ENCODE measurements around the gene TESK2. TPM values are rescaled to one million over a fixed set of nuclear protein-coding genes. Genes with fewer than 3 reads are reported as not detected.

The TESK2 gene
- polyA plus RNA-seq, 1 of the 3 experiments (the other 2 are of a cell fraction), result 1.3 TPM

DNA sequence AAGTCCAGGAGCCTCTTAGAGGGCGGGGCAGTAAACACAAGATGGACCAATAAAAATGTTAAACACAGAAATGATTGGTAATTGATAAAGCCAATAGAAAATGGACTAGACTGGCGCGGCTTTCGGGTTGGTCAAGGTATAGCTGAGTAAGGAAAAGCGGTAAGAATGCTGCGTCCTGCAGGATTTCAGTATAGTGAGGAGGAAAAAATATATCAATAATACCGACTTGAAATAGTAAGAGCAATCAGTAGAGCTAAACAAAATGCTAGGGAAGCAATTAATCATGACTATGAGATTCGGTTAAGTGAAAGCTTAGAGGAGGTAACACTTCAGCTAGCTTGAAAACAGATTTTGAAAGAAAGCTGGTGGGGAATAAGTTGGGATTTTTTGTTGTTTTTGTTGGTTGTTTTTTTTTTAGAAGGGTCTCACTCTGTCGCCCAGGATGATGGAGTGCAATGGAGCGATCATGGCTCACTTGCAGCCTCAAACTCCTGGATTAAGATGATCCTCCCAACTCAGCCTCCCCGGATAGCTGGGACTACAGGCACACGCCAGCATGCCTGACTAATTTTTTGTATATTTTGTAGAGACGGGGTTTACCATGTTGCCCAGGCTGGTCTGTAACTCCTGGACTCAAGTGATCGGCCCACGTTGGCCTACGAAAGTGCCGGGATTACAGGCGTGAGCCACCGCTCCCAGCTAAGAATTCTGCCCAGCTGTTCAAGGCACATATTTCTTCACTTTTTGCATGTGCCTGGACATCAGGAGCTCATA lies 711 bp upstream of the TESK2 start:
- POLR2A ChIA-PET, result interaction anchor here (0.9 to 3.7 kb wide), 7 partner anchors 8 to 479 kb away, joined by 3 to 24 read pairs (median 3); partner anchors contain the start of genes AKR1A1, CCDC163, MMACHC and MUTYH
- Histone ChIP-seq H3K9me2 (no peaks in the 10 kb centered on the region), H4K20me1 (ENCODE audit: insufficient read depth) (no peaks in the 10 kb centered on the region), H2AFZ (ENCODE audit: low read depth) (peak overlapping the region; percentile 74), H3K27ac (ENCODE audit: low read depth in 2 of 2, low read length in 1 of 2) (no peak overlapping the region), H3K27me3 (ENCODE audit: insufficient read depth) (no peaks in the 10 kb centered on the region), H3K9me3 (no peaks in the 10 kb centered on the region), H3K4me1 (ENCODE audit: control insufficient read depth in 1 of 2, insufficient read depth in 2 of 2, low read depth in 1 of 2, low read length in 1 of 2) (peaks cover 0 to 5% of the 10 kb centered on the region in 2 experiments; a peak in 2 of 4 replicates), H3K4me3 (ENCODE audit: low read depth in 2 of 2, low read length in 1 of 2) (peak overlapping the region; percentile 36 to 98), H3K9ac (no peak overlapping the region), H3K79me2 (ENCODE audit: insufficient read depth) (no peaks in the 10 kb centered on the region), H3F3A (replicated peaks; ENCODE audit: insufficient read depth) (no peaks in the 10 kb centered on the region), H3K4me2 (peak overlapping the region; percentile 90), H3K36me3 (replicated peaks in 1 of 2; ENCODE audit: control insufficient read depth in 1 of 2, insufficient read depth in 2 of 2, low read length in 1 of 2) (no peaks in the 10 kb centered on the region)
- CTCF ChIA-PET, result interaction anchor here (0.6 to 7.9 kb wide), 19 partner anchors 9 to 1285 kb away, joined by 3 to 158 read pairs (median 4); partner anchors contain the start of genes HPDL, MMACHC, MUTYH and PRDX1
- WGBS (ENCODE audit: low lambda C conversion rate), result 41% methylated on average over 18 of the region's 19 CpGs
- DNase-seq, result no peak
- TF ChIP-seq RFX5 (IDR thresholded peaks at IDR 0.05; ENCODE audit: low read length) (peak; percentile 8; the same call in 1 of the 2 replicates), SIN3A (IDR thresholded peaks at IDR 0.05; ENCODE audit: borderline replicate concordance, low read depth, low read length) (no peak), FOXJ3 (CRISPR knock-in tag; IDR thresholded peaks at IDR 0.05) (peak; percentile 31; the same call in 1 of the 2 replicates), MXI1 (IDR thresholded peaks at IDR 0.05; ENCODE audit: low read depth, low read length) (peak; percentile 3; the same call in 1 of the 2 replicates), NFIC (IDR thresholded peaks at IDR 0.05; ENCODE audit: borderline replicate concordance) (no peak)

DNA sequence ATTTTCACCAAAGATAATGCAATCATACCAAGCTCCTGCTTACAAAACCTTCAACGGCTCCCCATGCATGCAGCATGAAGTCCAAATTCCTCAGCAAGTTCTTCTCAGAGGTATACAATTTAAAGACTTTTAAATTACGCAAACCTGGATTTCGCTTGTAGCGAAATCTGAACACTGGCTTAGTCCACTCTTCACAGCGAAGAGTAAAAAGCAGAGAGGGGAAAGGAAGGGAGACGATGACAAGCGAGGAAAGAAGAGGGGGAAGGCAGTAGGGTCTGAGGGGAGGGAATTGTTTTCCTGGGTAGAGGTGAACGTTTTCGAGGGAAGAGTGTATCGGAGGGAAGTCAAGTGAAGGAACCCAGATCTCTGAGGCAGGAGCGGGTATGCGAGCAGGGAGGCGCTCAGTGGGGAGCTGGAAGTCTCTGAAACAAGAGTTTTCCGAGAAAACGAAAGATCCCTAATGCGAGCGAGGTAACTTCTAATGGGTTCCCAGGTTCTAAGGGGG lies 790 bp downstream of the TESK2 start:
- H4K20me1 ChIP-seq (ENCODE audit: insufficient read depth), result no peaks in the 10 kb centered on the region
- no peaks in the 10 kb centered on the region for H3K9me3 ChIP-seq
- H3F3A ChIP-seq (replicated peaks; ENCODE audit: insufficient read depth), result no peaks in the 10 kb centered on the region
- TF ChIP-seq SMC3 (IDR thresholded peaks at IDR 0.05; ENCODE audit: low read depth, low read length), result no peak
- TF ChIP-seq POLR2AphosphoS5 (IDR thresholded peaks at IDR 0.05; ENCODE audit: low read depth, low read length), result no peak
- TF ChIP-seq, protein P1, sequence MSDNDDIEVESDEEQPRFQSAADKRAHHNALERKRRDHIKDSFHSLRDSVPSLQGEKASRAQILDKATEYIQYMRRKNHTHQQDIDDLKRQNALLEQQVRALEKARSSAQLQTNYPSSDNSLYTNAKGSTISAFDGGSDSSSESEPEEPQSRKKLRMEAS (IDR thresholded peaks at IDR 0.05; ENCODE audit: low read depth), result no peak
- TF ChIP-seq, protein P2, sequence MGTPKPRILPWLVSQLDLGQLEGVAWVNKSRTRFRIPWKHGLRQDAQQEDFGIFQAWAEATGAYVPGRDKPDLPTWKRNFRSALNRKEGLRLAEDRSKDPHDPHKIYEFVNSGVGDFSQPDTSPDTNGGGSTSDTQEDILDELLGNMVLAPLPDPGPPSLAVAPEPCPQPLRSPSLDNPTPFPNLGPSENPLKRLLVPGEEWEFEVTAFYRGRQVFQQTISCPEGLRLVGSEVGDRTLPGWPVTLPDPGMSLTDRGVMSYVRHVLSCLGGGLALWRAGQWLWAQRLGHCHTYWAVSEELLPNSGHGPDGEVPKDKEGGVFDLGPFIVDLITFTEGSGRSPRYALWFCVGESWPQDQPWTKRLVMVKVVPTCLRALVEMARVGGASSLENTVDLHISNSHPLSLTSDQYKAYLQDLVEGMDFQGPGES (IDR thresholded peaks at IDR 0.05; ENCODE audit: low read depth, low read length), result no peak
- TF ChIP-seq GABPA (IDR thresholded peaks at IDR 0.05; ENCODE audit: low read depth), result no peak
- TF ChIP-seq RAD21 (IDR thresholded peaks at IDR 0.05; ENCODE audit: low read length), result no peak
- TF ChIP-seq, protein P3, sequence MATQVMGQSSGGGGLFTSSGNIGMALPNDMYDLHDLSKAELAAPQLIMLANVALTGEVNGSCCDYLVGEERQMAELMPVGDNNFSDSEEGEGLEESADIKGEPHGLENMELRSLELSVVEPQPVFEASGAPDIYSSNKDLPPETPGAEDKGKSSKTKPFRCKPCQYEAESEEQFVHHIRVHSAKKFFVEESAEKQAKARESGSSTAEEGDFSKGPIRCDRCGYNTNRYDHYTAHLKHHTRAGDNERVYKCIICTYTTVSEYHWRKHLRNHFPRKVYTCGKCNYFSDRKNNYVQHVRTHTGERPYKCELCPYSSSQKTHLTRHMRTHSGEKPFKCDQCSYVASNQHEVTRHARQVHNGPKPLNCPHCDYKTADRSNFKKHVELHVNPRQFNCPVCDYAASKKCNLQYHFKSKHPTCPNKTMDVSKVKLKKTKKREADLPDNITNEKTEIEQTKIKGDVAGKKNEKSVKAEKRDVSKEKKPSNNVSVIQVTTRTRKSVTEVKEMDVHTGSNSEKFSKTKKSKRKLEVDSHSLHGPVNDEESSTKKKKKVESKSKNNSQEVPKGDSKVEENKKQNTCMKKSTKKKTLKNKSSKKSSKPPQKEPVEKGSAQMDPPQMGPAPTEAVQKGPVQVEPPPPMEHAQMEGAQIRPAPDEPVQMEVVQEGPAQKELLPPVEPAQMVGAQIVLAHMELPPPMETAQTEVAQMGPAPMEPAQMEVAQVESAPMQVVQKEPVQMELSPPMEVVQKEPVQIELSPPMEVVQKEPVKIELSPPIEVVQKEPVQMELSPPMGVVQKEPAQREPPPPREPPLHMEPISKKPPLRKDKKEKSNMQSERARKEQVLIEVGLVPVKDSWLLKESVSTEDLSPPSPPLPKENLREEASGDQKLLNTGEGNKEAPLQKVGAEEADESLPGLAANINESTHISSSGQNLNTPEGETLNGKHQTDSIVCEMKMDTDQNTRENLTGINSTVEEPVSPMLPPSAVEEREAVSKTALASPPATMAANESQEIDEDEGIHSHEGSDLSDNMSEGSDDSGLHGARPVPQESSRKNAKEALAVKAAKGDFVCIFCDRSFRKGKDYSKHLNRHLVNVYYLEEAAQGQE (IDR thresholded peaks at IDR 0.05; ENCODE audit: low read depth, low read length), result no peak
- TF ChIP-seq EP300 (IDR thresholded peaks at IDR 0.05; ENCODE audit: borderline replicate concordance in 1 of 2, low read depth in 1 of 2, low read length in 1 of 2), result no peak
- TF ChIP-seq CHD2 (IDR thresholded peaks at IDR 0.05; ENCODE audit: low read length, partially characterized antibody), result no peak
- TF ChIP-seq, protein P4, sequence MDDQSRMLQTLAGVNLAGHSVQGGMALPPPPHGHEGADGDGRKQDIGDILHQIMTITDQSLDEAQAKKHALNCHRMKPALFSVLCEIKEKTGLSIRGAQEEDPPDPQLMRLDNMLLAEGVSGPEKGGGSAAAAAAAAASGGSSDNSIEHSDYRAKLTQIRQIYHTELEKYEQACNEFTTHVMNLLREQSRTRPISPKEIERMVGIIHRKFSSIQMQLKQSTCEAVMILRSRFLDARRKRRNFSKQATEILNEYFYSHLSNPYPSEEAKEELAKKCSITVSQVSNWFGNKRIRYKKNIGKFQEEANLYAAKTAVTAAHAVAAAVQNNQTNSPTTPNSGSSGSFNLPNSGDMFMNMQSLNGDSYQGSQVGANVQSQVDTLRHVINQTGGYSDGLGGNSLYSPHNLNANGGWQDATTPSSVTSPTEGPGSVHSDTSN (IDR thresholded peaks at IDR 0.05), result no peak
- peak overlapping the region in 1 of 2 experiments; percentile 47; a peak in 1 of 4 replicates for H3K27ac ChIP-seq (ENCODE audit: low read depth in 2 of 2, low read length in 1 of 2)
- no peaks in the 10 kb centered on the region for H3K36me3 ChIP-seq (replicated peaks in 1 of 2; ENCODE audit: control insufficient read depth in 1 of 2, insufficient read depth in 2 of 2, low read length in 1 of 2)
- no peaks in the 10 kb centered on the region for H3K79me2 ChIP-seq (ENCODE audit: insufficient read depth)
- 22% methylated on average over 17 of the region's 17 CpGs for WGBS (ENCODE audit: low lambda C conversion rate)
- peak overlapping the region; percentile 68 to 98 for H3K4me3 ChIP-seq (ENCODE audit: low read depth in 2 of 2, low read length in 1 of 2)
- H3K4me2 ChIP-seq, result peak overlapping the region; percentile 90
- H3K9ac ChIP-seq, result peak overlapping the region; percentile 69
- ChIA-PET POLR2A (interaction anchor here (0.7 to 3.7 kb wide), 6 partner anchors 10 to 479 kb away, joined by 3 to 24 read pairs (median 4); partner anchors contain the start of genes CCDC163, HECTD3, MMACHC and MUTYH), CTCF (interaction anchor here (4.0 to 7.9 kb wide), 3 partner anchors 127 to 476 kb away, joined by 30 to 158 read pairs (median 38); partner anchors contain the start of genes MUTYH and TOE1)
- H2AFZ ChIP-seq (ENCODE audit: low read depth), result peak overlapping the region; percentile 97
- no peak for DNase-seq
- H3K27me3 ChIP-seq (ENCODE audit: insufficient read depth), result no peaks in the 10 kb centered on the region
- H3K4me1 ChIP-seq (ENCODE audit: control insufficient read depth in 1 of 2, insufficient read depth in 2 of 2, low read depth in 1 of 2, low read length in 1 of 2), result peaks cover 0 to 5% of the 10 kb centered on the region in 2 experiments; a peak in 2 of 4 replicates
- H3K9me2 ChIP-seq, result no peaks in the 10 kb centered on the region
